ENCODE results near the gene OR6X1. TPM values are rescaled to one million over a fixed set of nuclear protein-coding genes. Genes with fewer than 3 reads are reported as not detected.

OR6X1 gene
- total RNA-seq, 1 experiment from 2014 or later: not detected

DNA sequence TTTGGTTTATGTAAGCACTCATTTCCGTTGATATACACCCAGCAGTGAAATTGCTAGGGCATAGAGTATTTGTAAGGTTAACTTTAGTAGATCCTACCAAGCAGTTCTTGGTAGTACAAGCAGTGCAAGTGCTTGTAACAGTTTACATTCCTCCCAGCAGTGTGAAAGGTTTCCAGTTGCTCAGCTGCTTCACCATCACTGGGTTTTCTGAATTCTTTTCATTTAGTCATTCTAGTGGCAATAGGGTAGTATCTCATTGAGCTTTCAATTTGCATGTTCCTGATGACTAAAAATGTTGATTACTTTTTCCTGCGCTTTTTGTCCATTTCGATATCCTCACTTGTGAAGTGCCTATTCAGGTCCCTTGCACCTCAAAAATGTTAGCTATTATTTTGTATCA lies 47.1 kb downstream of the OR6X1 start:
- H3K27ac ChIP-seq (ENCODE audit: low read length): no peak overlapping the region
- no peak overlapping the region for H3K9ac ChIP-seq (ENCODE audit: low read length)
- peaks cover 5% of the 10 kb centered on the region for H3K4me1 ChIP-seq (ENCODE audit: low read length)
- no peak overlapping the region for H2AFZ ChIP-seq (ENCODE audit: low read length)
- H3K27me3 ChIP-seq (ENCODE audit: low read length): no peaks in the 10 kb centered on the region
- no peaks in the 10 kb centered on the region for H3K36me3 ChIP-seq (ENCODE audit: insufficient read depth, low read length)
- H3K79me2 ChIP-seq (ENCODE audit: low read length): no peaks in the 10 kb centered on the region
- no peak for DNase-seq
- H3K9me3 ChIP-seq (ENCODE audit: low read length): no peaks in the 10 kb centered on the region
- H3K4me2 ChIP-seq (ENCODE audit: low read depth, low read length, poor library complexity, severe bottlenecking): no peak overlapping the region
- H3K4me3 ChIP-seq (ENCODE audit: low read length): no peak overlapping the region
- no peaks in the 10 kb centered on the region for H3K9me2 ChIP-seq (replicated peaks; ENCODE audit: insufficient read depth, low read length)
- H4K20me1 ChIP-seq (ENCODE audit: insufficient read depth, low read depth, low read length): no peaks in the 10 kb centered on the region

DNA sequence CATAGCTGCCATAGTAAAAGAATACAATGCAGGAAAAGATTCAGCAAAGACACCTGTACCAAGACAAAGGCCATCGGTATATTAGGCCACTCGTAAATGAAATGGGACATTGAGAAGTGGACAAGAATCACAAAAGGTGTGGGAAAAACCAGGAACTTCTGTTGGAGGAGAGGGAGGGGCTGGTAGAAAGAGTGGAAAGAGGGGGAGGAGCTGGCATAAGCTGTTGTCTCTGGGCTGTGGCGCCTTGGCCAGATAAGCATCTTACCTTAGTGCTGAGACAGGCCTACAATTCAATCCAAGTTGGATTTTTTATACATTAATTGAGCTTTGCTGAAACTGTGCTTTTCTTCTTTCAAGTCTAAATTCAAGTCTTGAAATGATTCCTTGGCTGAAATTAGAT lies 50.0 kb downstream of the OR6X1 start:
- Histone ChIP-seq H4K20me1 (ENCODE audit: insufficient read depth, low read depth, low read length) (no peaks in the 10 kb centered on the region), H3K4me3 (ENCODE audit: low read length) (no peak overlapping the region), H3K27ac (ENCODE audit: low read length) (no peak overlapping the region), H3K79me2 (ENCODE audit: low read length) (no peaks in the 10 kb centered on the region), H3K27me3 (ENCODE audit: low read length) (no peaks in the 10 kb centered on the region), H3K9me2 (replicated peaks; ENCODE audit: insufficient read depth, low read length) (no peaks in the 10 kb centered on the region), H3K4me1 (ENCODE audit: low read length) (peaks cover 7% of the 10 kb centered on the region), H3K9ac (ENCODE audit: low read length) (no peak overlapping the region), H3K36me3 (ENCODE audit: insufficient read depth, low read length) (no peaks in the 10 kb centered on the region), H3K9me3 (ENCODE audit: low read length) (no peaks in the 10 kb centered on the region), H2AFZ (ENCODE audit: low read length) (no peak overlapping the region), H3K4me2 (ENCODE audit: low read depth, low read length, poor library complexity, severe bottlenecking) (no peak overlapping the region)
- no peak for DNase-seq

Small RNA genes within 50 kb of the gene (small RNA-seq; reads per million reads assigned to genes)
- gene RNU1-21P: not detected

Other genes starting within 250 kb of the OR6X1 start
- not detected in 2 replicates for gene SCN3B, start 99.9 kb downstream of the OR6X1 start, total RNA-seq (2014; rRNA removed; shearing (Covaris generic); ENCODE audit: low replicate concordance)
- 4.7 and 8.7 TPM in 2 replicates for gene ZNF202, start 12.9 kb downstream of the OR6X1 start, total RNA-seq (2014; rRNA removed; shearing (Covaris generic); ENCODE audit: low replicate concordance)
- gene OR6M1, start 51.8 kb upstream of the OR6X1 start, total RNA-seq (2014; rRNA removed; shearing (Covaris generic); ENCODE audit: low replicate concordance): not detected in 2 replicates
- gene TMEM225, start 131.2 kb upstream of the OR6X1 start, total RNA-seq (2014; rRNA removed; shearing (Covaris generic); ENCODE audit: low replicate concordance): not detected in 2 replicates
- not detected in 2 replicates for gene OR8D4, start 147.6 kb upstream of the OR6X1 start, total RNA-seq (2014; rRNA removed; shearing (Covaris generic); ENCODE audit: low replicate concordance)
- gene OR4D5, start 185.1 kb upstream of the OR6X1 start, total RNA-seq (2014; rRNA removed; shearing (Covaris generic); ENCODE audit: low replicate concordance): not detected in 2 replicates
- gene OR6T1, start 189.3 kb upstream of the OR6X1 start, total RNA-seq (2014; rRNA removed; shearing (Covaris generic); ENCODE audit: low replicate concordance): not detected in 2 replicates
- not detected in 2 replicates for gene OR10S1, start 223.3 kb upstream of the OR6X1 start, total RNA-seq (2014; rRNA removed; shearing (Covaris generic); ENCODE audit: low replicate concordance)
- not detected in 2 replicates for gene OR10G6, start 240.6 kb upstream of the OR6X1 start, total RNA-seq (2014; rRNA removed; shearing (Covaris generic); ENCODE audit: low replicate concordance)

Measured in Karpas-422 (cell line).